IMR-90 (cell line): ENCODE data around the gene INPP5J. TPM values are rescaled to one million over a fixed set of nuclear protein-coding genes. Genes with fewer than 3 reads are reported as not detected.

ENCODE experiments used
- ATAC-seq: fragments of 200-7000 bp; cut with Tn5 transposase; 2 replicates; pipeline ENCODE4 v1.9.1; 2020; ENCODE audit warnings: low read depth, mild to moderate bottlenecking, moderate library complexity
- BruUV-seq: library from RNA; stranded (reverse); fragments of 400-500 nt; replicated peaks from 2 replicates; lab custom pipeline; 2021; lab: Mats Ljungman, UMichigan
- CTCF ChIA-PET: fragments of 300-600 bp; formaldehyde crosslinking; extraction: SDS; loops from one replicate; lab custom pipeline; 2021; ENCODE audit warnings: antibody characterized with exemption; lab: Yijun Ruan, JAX
- POLR2A ChIA-PET: fragments of 300-600 bp; sonication (Branson Sonifier 250); formaldehyde crosslinking; loops from one replicate; lab custom pipeline; 2022; ENCODE audit warnings: antibody characterized with exemption; ENCODE audit not compliant: unreplicated experiment; lab: Charles Lee
- DNase-seq: peaks from one replicate; pipeline ENCODE4 v3.0.0; 2013
- H2AFZ ChIP-seq: replicated peaks from 2 replicates; pipeline ENCODE3; 2013; ENCODE audit warnings: low read length, mild to moderate bottlenecking; ENCODE audit not compliant: poor library complexity
- H2AK5ac ChIP-seq: 2 replicates; pipeline ENCODE4 v1.6.1; 2013; ENCODE audit warnings: low read depth, low read length, inconsistent platforms
- H2AK9ac ChIP-seq: replicated peaks from 2 replicates; pipeline ENCODE3; 2013; ENCODE audit warnings: mild to moderate bottlenecking, low read depth, low read length, moderate library complexity; ENCODE audit not compliant: poor library complexity
- H2BK120ac ChIP-seq: 2 replicates; pipeline ENCODE4 v1.6.1; 2013; ENCODE audit warnings: low read depth, low read length, inconsistent platforms
- H2BK15ac ChIP-seq: 3 replicates; pipeline ENCODE4 v1.6.1; 2013; ENCODE audit warnings: low read depth, low read length, inconsistent platforms
- H2BK20ac ChIP-seq: 2 replicates; pipeline ENCODE4 v1.6.1; 2013; ENCODE audit warnings: low read depth, mild to moderate bottlenecking, inconsistent platforms, low read length, moderate library complexity
- H2BK5ac ChIP-seq: 2 replicates; pipeline ENCODE4 v1.6.1; 2013; ENCODE audit warnings: mild to moderate bottlenecking, low read depth, low read length, inconsistent platforms; ENCODE audit not compliant: poor library complexity, severe bottlenecking
- H3K14ac ChIP-seq: replicated peaks from 2 replicates; pipeline ENCODE4 v1.6.1; 2013; ENCODE audit warnings: low read depth, low read length, inconsistent platforms
- H3K18ac ChIP-seq: 2 replicates; pipeline ENCODE4 v1.6.1; 2013; ENCODE audit warnings: low read depth, low read length, control low read depth
- H3K23ac ChIP-seq: 2 replicates; pipeline ENCODE4 v1.6.1; 2013; ENCODE audit warnings: low read depth, low read length, inconsistent platforms
- H3K27ac ChIP-seq: 2 replicates; pipeline ENCODE4 v1.5.1; 2013; ENCODE audit warnings: mild to moderate bottlenecking, control low read depth, low read length; ENCODE audit not compliant: insufficient read depth
- H3K27me3 ChIP-seq: 2 replicates; pipeline ENCODE4 v1.6.1; 2013; ENCODE audit warnings: low read length; ENCODE audit not compliant: control insufficient read depth, insufficient read depth
- H3K36me3 ChIP-seq: 2 replicates; pipeline ENCODE4 v1.6.1; 2013; ENCODE audit warnings: low read length, mixed read lengths; ENCODE audit not compliant: control insufficient read depth, insufficient read depth
- H3K4ac ChIP-seq: 2 replicates; pipeline ENCODE4 v1.6.1; 2013; ENCODE audit warnings: low read depth, low read length, inconsistent platforms
- H3K4me1 ChIP-seq: 2 replicates; pipeline ENCODE4 v1.6.1; 2013; ENCODE audit warnings: low read length, mixed read lengths; ENCODE audit not compliant: control insufficient read depth, insufficient read depth
- H3K4me2 ChIP-seq: 2 replicates; pipeline ENCODE4 v1.6.1; 2013; ENCODE audit warnings: low read depth, mild to moderate bottlenecking, control low read depth, low read length, moderate library complexity
- H3K4me3 ChIP-seq: 2 replicates; pipeline ENCODE4 v1.5.1; 2013; ENCODE audit warnings: low read depth, mild to moderate bottlenecking, control low read depth, low read length, moderate library complexity; ENCODE audit not compliant: insufficient read depth
- H3K56ac ChIP-seq: 2 replicates; pipeline ENCODE4 v1.6.1; 2013; ENCODE audit warnings: low read length, inconsistent platforms; ENCODE audit not compliant: insufficient read depth; ENCODE audit errors: extremely low read depth
- H3K79me1 ChIP-seq, 2 experiments: 2 replicates each; pipeline ENCODE4 v1.6.1; 2013; ENCODE audit warnings: low read length in 2 of 2, inconsistent platforms in 1 of 2, low read depth in 1 of 2
- H3K9ac ChIP-seq: 2 replicates; pipeline ENCODE4 v1.6.1; 2013; ENCODE audit warnings: low read depth, low read length, control low read depth
- H3K9me1 ChIP-seq: 2 replicates; pipeline ENCODE4 v1.6.1; 2013; ENCODE audit warnings: low read length, inconsistent platforms; ENCODE audit not compliant: insufficient read depth
- H3K9me3 ChIP-seq: 2 replicates; pipeline ENCODE4 v1.6.1; 2013; ENCODE audit warnings: low read length; ENCODE audit not compliant: control insufficient read depth, insufficient read depth
- H4K20me1 ChIP-seq: 2 replicates; pipeline ENCODE4 v1.6.1; 2013; ENCODE audit warnings: low read length, inconsistent platforms; ENCODE audit not compliant: insufficient read depth
- H4K5ac ChIP-seq: 2 replicates; pipeline ENCODE4 v1.6.1; 2013; ENCODE audit warnings: mild to moderate bottlenecking, low read depth, low read length, control low read depth
- H4K8ac ChIP-seq, 2 experiments: 2 replicates each; pipeline ENCODE4 v1.6.1; 2013; ENCODE audit warnings: low read depth in 2 of 2, low read length in 2 of 2, control low read depth in 1 of 2, inconsistent platforms in 1 of 2
- H4K91ac ChIP-seq: 2 replicates; pipeline ENCODE4 v1.6.1; 2013; ENCODE audit warnings: low read depth, low read length, inconsistent platforms; ENCODE audit not compliant: insufficient read depth
- BHLHE40 ChIP-seq: fragments of 150-350 bp; IDR thresholded peaks from 2 replicates; pipeline ENCODE4 v1.6.1; 2016; ENCODE audit warnings: mild to moderate bottlenecking, low read depth, low read length
- CEBPB ChIP-seq: IDR thresholded peaks from 2 replicates; pipeline ENCODE4 v1.6.1; 2012; ENCODE audit warnings: low read depth, low read length, improper control_type of control experiment
- CHD1 ChIP-seq: IDR thresholded peaks from 2 replicates; pipeline ENCODE4 v1.6.1; 2012; ENCODE audit warnings: low read depth, low read length, improper control_type of control experiment
- FOS ChIP-seq: fragments of 150-350 bp; IDR thresholded peaks from 2 replicates; pipeline ENCODE4 v1.6.1; 2016; ENCODE audit warnings: low read depth, low read length
- MAFK ChIP-seq: IDR thresholded peaks from 2 replicates; pipeline ENCODE4 v1.6.1; 2012; ENCODE audit warnings: low read depth, low read length, improper control_type of control experiment
- MAZ ChIP-seq: IDR thresholded peaks from 2 replicates; pipeline ENCODE4 v1.6.1; 2012; ENCODE audit warnings: low read depth, mild to moderate bottlenecking, low read length, improper control_type of control experiment, moderate library complexity, borderline replicate concordance
- MXI1 ChIP-seq: IDR thresholded peaks from 2 replicates; pipeline ENCODE4 v1.6.1; 2012; ENCODE audit warnings: low read depth, mild to moderate bottlenecking, low read length, moderate library complexity, borderline replicate concordance
- NFE2L2 ChIP-seq: fragments of 150-350 bp; IDR thresholded peaks from 2 replicates; pipeline ENCODE4 v1.6.1; 2016; ENCODE audit warnings: low read depth, mild to moderate bottlenecking, low read length
- POLR2A ChIP-seq: IDR thresholded peaks from 2 replicates; pipeline ENCODE4 v1.6.1; 2012; ENCODE audit warnings: mild to moderate bottlenecking, low read depth, low read length
- RAD21 ChIP-seq: IDR thresholded peaks from 2 replicates; pipeline ENCODE4 v1.6.1; 2012; ENCODE audit warnings: low read length, improper control_type of control experiment
- RCOR1 ChIP-seq: IDR thresholded peaks from 2 replicates; pipeline ENCODE4 v1.6.1; 2012; ENCODE audit warnings: mild to moderate bottlenecking, low read length, improper control_type of control experiment; ENCODE audit not compliant: insufficient replicate concordance
- RFX5 ChIP-seq: IDR thresholded peaks from 2 replicates; pipeline ENCODE4 v1.8.0; 2012; ENCODE audit warnings: low read depth, mild to moderate bottlenecking, low read length, moderate library complexity
- SMC3 ChIP-seq: fragments of 150-350 bp; IDR thresholded peaks from 2 replicates; pipeline ENCODE4 v1.6.1; 2016; ENCODE audit warnings: low read depth, mild to moderate bottlenecking, antibody characterized with exemption, low read length, moderate library complexity
- WGBS, 2 experiments: methylation state at CpG; one replicate each; pipeline versions ENCODE4 v1.1.5 to v1.1.7; 2013; ENCODE audit warnings: missing lambda C conversion rate in 2 of 2; ENCODE audit not compliant: insufficient read length in 1 of 2; ENCODE audit errors: extremely low coverage in 2 of 2; 5-methylcytosine and 5-hydroxymethylcytosine counted together
- dilution Hi-C: fragments of 300-500 bp; cut with HindIII; formaldehyde crosslinking; loops from one replicate; pipeline ENCODE4 v1.14.3; 2018; ENCODE audit warnings: low sequenced_read_pairs; ENCODE audit not compliant: unreplicated experiment
- in situ Hi-C: fragments of 300-500 bp; cut with MboI; formaldehyde crosslinking; loops from 3 replicates; pipeline ENCODE4 v1.14.3; 2019; ENCODE audit warnings: low sequenced_read_pairs, inconsistent platforms, mixed read lengths
- intact Hi-C: fragments of 100-400 bp; cut with micrococcal nuclease; formaldehyde crosslinking; loops from 2 replicates; pipeline ENCODE4 v1.10.0; 2022
- polyA plus RNA-seq, 3 experiments: library from polyadenylated mRNA; depleted of rRNA; stranded (reverse); fragments of >200 nt; gene quantifications; 2 replicates each; pipeline ENCODE4 v1.2.3, GENCODE V29; 2012; ENCODE audit warnings: low replicate concordance in 1 of 3
- total RNA-seq: library from RNA; depleted of rRNA; stranded (reverse); fragments of >200 nt; gene quantifications from 2 replicates; pipeline ENCODE4 v1.2.3, GENCODE V29; 2012
- TF ChIP-seq, protein P1 (sequence below): fragments of 150-350 bp; IDR thresholded peaks from 2 replicates; pipeline ENCODE4 v1.6.1; 2016; ENCODE audit warnings: low read depth, mild to moderate bottlenecking, low read length, moderate library complexity, borderline replicate concordance
- TF ChIP-seq, protein P2 (sequence below): fragments of 150-350 bp; IDR thresholded peaks from 2 replicates; pipeline ENCODE4 v1.6.1; 2017; ENCODE audit warnings: mild to moderate bottlenecking, antibody characterized with exemption, low read length, low read depth
- TF ChIP-seq, protein P3 (sequence below): conservative IDR thresholded peaks from 2 replicates; pipeline ENCODE4 v1.5.1; 2012; ENCODE audit warnings: mild to moderate bottlenecking, low read depth, low read length, improper control_type of control experiment

The INPP5J gene
- total and polyA plus RNA-seq, 2 of the 4 experiments (the other 2 are of a cell fraction), result 0.36 to 2.2 TPM

- peaks cover 7% of the 10 kb centered on the region; the same call in 1 of the 2 replicates for H4K20me1 ChIP-seq
- H3K9me3 ChIP-seq, result no peaks in the 10 kb centered on the region
- H3K36me3 ChIP-seq, result peaks cover 80% of the 10 kb centered on the region
- H2AK9ac ChIP-seq, result no peak overlapping the region
- H3K18ac ChIP-seq, result no peak overlapping the region
- no peak overlapping the region for H3K4me2 ChIP-seq
- ATAC-seq (no peak), DNase-seq (no peak)
- no TSS peak for BruUV-seq
- no peak overlapping the region for H2AFZ ChIP-seq
- H3K4ac ChIP-seq, result no peak overlapping the region
- H2AK5ac ChIP-seq, result no peak overlapping the region
- no peak overlapping the region for H3K23ac ChIP-seq
- H3K4me1 ChIP-seq, result peaks cover 12% of the 10 kb centered on the region
- ChIA-PET CTCF (interaction anchor here (0.6 to 1.3 kb wide), 2 partner anchors 12 to 29 kb away, joined by 3 to 6 read pairs; partner anchors contain the start of gene SELENOM), POLR2A (no interaction called here)
- no peak overlapping the region for H2BK20ac ChIP-seq
- dilution Hi-C loops, result no loop called here
- 100% methylated on average over 2 of the region's 3 CpGs; no CpG with 5 or more reads in 1 of the 2 experiments for WGBS, 2 experiments
- H2BK5ac ChIP-seq, result no peak overlapping the region
- no peak overlapping the region for H3K9ac ChIP-seq
- H3K9me1 ChIP-seq, result peaks cover 7% of the 10 kb centered on the region; the same call in 1 of the 2 replicates
- no peak overlapping the region for H4K91ac ChIP-seq
- H3K4me3 ChIP-seq, result no peak overlapping the region
- no peak overlapping the region for H3K27ac ChIP-seq
- no peak overlapping the region for H3K56ac ChIP-seq
- intact Hi-C loops, result no loop called here
- H3K27me3 ChIP-seq, result no peaks in the 10 kb centered on the region
- H4K8ac ChIP-seq, result no peak overlapping the region
- no peak overlapping the region for H2BK120ac ChIP-seq
- no peak overlapping the region for H2BK15ac ChIP-seq
- H3K14ac ChIP-seq, result no peak overlapping the region
- in situ Hi-C loops, result no loop called here
- peaks cover 21 to 49% of the 10 kb centered on the region in 2 experiments for H3K79me1 ChIP-seq
- TF ChIP-seq CEBPB (no peak), FOS (no peak), MXI1 (no peak), RCOR1 (no peak), RFX5 (no peak), BHLHE40 (no peak), NFE2L2 (no peak), MAZ (no peak), SMC3 (no peak), CHD1 (no peak), MAFK (no peak), RAD21 (no peak), POLR2A (no peak)
- TF ChIP-seq, protein P1, sequence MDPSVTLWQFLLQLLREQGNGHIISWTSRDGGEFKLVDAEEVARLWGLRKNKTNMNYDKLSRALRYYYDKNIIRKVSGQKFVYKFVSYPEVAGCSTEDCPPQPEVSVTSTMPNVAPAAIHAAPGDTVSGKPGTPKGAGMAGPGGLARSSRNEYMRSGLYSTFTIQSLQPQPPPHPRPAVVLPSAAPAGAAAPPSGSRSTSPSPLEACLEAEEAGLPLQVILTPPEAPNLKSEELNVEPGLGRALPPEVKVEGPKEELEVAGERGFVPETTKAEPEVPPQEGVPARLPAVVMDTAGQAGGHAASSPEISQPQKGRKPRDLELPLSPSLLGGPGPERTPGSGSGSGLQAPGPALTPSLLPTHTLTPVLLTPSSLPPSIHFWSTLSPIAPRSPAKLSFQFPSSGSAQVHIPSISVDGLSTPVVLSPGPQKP, result no peak
- TF ChIP-seq, protein P2, sequence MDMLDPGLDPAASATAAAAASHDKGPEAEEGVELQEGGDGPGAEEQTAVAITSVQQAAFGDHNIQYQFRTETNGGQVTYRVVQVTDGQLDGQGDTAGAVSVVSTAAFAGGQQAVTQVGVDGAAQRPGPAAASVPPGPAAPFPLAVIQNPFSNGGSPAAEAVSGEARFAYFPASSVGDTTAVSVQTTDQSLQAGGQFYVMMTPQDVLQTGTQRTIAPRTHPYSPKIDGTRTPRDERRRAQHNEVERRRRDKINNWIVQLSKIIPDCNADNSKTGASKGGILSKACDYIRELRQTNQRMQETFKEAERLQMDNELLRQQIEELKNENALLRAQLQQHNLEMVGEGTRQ, result no peak
- TF ChIP-seq, protein P3, sequence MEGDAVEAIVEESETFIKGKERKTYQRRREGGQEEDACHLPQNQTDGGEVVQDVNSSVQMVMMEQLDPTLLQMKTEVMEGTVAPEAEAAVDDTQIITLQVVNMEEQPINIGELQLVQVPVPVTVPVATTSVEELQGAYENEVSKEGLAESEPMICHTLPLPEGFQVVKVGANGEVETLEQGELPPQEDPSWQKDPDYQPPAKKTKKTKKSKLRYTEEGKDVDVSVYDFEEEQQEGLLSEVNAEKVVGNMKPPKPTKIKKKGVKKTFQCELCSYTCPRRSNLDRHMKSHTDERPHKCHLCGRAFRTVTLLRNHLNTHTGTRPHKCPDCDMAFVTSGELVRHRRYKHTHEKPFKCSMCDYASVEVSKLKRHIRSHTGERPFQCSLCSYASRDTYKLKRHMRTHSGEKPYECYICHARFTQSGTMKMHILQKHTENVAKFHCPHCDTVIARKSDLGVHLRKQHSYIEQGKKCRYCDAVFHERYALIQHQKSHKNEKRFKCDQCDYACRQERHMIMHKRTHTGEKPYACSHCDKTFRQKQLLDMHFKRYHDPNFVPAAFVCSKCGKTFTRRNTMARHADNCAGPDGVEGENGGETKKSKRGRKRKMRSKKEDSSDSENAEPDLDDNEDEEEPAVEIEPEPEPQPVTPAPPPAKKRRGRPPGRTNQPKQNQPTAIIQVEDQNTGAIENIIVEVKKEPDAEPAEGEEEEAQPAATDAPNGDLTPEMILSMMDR, result no peak
- H4K5ac ChIP-seq, result no peak overlapping the region
Observed at GRCh38 chr22:31095637-31096249, 27.0 kb upstream of the INPP5J start.
